Measurements from ENCODE around the gene HOXD3. TPM values are rescaled to one million over a fixed set of nuclear protein-coding genes. Genes with fewer than 3 reads are reported as not detected.

HOXD3 gene
- total RNA-seq, 4 donors from 2014 or later, result 0.36 to 1.7 (median 0.64) TPM; not detected in 1

- no peaks in the 10 kb centered on the region for H3K36me3 ChIP-seq
- H3K27ac ChIP-seq, result no peak overlapping the region
- peaks cover 0 to 4% of the 10 kb centered on the region in 2 donors for H3K4me1 ChIP-seq
- intact Hi-C loops (cut with DNase I; ENCODE audit: low total_unique reads), result no loop called here
- ATAC-seq, result no peak
- no peak for DNase-seq
- in situ Hi-C loops (cut with MboI; ENCODE audit: low sequenced_read_pairs in 4 of 4), result no loop called here
- no peak overlapping the region for H3K4me3 ChIP-seq
- H3K27me3 ChIP-seq, result peaks cover 34 to 50% (median 38%) of the 10 kb centered on the region in 3 donors
- TF ChIP-seq POLR2A (IDR thresholded peaks at IDR 0.05), result no peak
- TF ChIP-seq, protein P1, sequence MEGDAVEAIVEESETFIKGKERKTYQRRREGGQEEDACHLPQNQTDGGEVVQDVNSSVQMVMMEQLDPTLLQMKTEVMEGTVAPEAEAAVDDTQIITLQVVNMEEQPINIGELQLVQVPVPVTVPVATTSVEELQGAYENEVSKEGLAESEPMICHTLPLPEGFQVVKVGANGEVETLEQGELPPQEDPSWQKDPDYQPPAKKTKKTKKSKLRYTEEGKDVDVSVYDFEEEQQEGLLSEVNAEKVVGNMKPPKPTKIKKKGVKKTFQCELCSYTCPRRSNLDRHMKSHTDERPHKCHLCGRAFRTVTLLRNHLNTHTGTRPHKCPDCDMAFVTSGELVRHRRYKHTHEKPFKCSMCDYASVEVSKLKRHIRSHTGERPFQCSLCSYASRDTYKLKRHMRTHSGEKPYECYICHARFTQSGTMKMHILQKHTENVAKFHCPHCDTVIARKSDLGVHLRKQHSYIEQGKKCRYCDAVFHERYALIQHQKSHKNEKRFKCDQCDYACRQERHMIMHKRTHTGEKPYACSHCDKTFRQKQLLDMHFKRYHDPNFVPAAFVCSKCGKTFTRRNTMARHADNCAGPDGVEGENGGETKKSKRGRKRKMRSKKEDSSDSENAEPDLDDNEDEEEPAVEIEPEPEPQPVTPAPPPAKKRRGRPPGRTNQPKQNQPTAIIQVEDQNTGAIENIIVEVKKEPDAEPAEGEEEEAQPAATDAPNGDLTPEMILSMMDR (IDR thresholded peaks at IDR 0.05 in 4 of 5, conservative IDR thresholded peaks at IDR 0.05 in 1 of 5), result no peak
- H3K9me3 ChIP-seq, result no peaks in the 10 kb centered on the region
Measured at GRCh38 chr2:176155356-176156044, 1.6 kb upstream of the HOXD3 start.

- peaks cover 43 to 57% (median 47%) of the 10 kb centered on the region in 3 donors for H3K27me3 ChIP-seq
- in situ Hi-C loops (cut with MboI; ENCODE audit: low sequenced_read_pairs in 4 of 4), result no loop called here
- intact Hi-C loops (cut with DNase I; ENCODE audit: low total_unique reads), result no loop called here
- no peaks in the 10 kb centered on the region for H3K36me3 ChIP-seq
- ATAC-seq (no peak), DNase-seq (no peak)
- H3K9me3 ChIP-seq, result no peaks in the 10 kb centered on the region
- no peak overlapping the region for H3K4me3 ChIP-seq
- H3K4me1 ChIP-seq, result peaks cover 4 to 5% of the 10 kb centered on the region in 2 donors
- H3K27ac ChIP-seq, result no peak overlapping the region
- TF ChIP-seq, protein P1 (IDR thresholded peaks at IDR 0.05 in 4 of 5, conservative IDR thresholded peaks at IDR 0.05 in 1 of 5), result no peak
- TF ChIP-seq POLR2A (IDR thresholded peaks at IDR 0.05), result no peak
Measured at GRCh38 chr2:176156301-176156806, 753 bp upstream of the HOXD3 start.

- Histone ChIP-seq H3K9me3 (no peaks in the 10 kb centered on the region), H3K4me1 (peaks cover 4 to 5% of the 10 kb centered on the region in 2 donors), H3K27me3 (peaks cover 45 to 68% (median 59%) of the 10 kb centered on the region in 3 donors), H3K27ac (no peak overlapping the region), H3K36me3 (no peaks in the 10 kb centered on the region), H3K4me3 (peak overlapping the region in 3 of 4 donors; percentile 8 to 41 (median 30))
- in situ Hi-C loops (cut with MboI; ENCODE audit: low sequenced_read_pairs in 4 of 4), result no loop called here
- ATAC-seq (no peak), DNase-seq (no peak)
- intact Hi-C loops (cut with DNase I; ENCODE audit: low total_unique reads), result no loop called here
- TF ChIP-seq POLR2A (IDR thresholded peaks at IDR 0.05), result no peak
- TF ChIP-seq, protein P1 (IDR thresholded peaks at IDR 0.05 in 4 of 5, conservative IDR thresholded peaks at IDR 0.05 in 1 of 5), result no peak
Measured at GRCh38 chr2:176157499-176158185, 535 bp downstream of the HOXD3 start.

DNA sequence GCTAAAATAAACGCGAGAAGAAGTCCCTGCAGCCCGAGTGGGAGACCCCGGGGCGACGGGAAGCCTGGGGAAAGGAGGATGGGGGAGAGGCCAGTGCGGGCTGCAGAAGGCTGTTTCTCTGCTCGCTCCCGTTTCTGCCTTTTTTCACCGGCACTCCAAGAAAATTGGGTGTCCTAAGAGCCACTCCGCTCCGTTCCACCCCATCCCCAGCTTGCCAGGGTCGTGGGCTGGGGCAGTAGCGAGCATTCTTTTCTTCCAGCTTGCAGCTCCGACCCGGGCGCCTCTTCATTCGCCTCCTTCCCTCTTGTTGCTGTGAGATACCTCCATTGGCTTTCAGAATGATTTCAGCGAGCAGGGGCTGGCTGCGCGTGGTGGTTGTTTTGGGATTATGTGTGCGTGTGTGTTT, 1.1 kb downstream of the HOXD3 start:
- H3K4me3 ChIP-seq, result peak overlapping the region in 1 of 4 donors; percentile 41
- in situ Hi-C loops (cut with MboI; ENCODE audit: low sequenced_read_pairs in 4 of 4), result no loop called here

More for the DNA sequence above, 1.1 kb downstream of the HOXD3 start:
- no peak for ATAC-seq
- Histone ChIP-seq H3K27me3 (peaks cover 45 to 74% (median 65%) of the 10 kb centered on the region in 3 donors), H3K9me3 (no peaks in the 10 kb centered on the region), H3K36me3 (no peaks in the 10 kb centered on the region), H3K4me1 (peaks cover 4 to 5% of the 10 kb centered on the region in 2 donors), H3K27ac (no peak overlapping the region)
- TF ChIP-seq, protein P1 (IDR thresholded peaks at IDR 0.05 in 4 of 5, conservative IDR thresholded peaks at IDR 0.05 in 1 of 5), result no peak
- no peak for TF ChIP-seq POLR2A (IDR thresholded peaks at IDR 0.05)
- intact Hi-C loops (cut with DNase I; ENCODE audit: low total_unique reads), result no loop called here
- DNase-seq, result no peak
